Stimulated activated CD8-positive, alpha-beta memory T cell treated with anti-CD3 and anti-CD28 coated beads, Interleukin-4, amount 100 ng/mL, for 24 hours (primary cell): Measurements from ENCODE around the gene CRHR1.

ENCODE experiments used
- DNase-seq: peaks from one replicate; pipeline ENCODE4 v3.0.0-alpha.2; 2020; ENCODE audit warnings: low read depth

CRHR1 gene

DNA sequence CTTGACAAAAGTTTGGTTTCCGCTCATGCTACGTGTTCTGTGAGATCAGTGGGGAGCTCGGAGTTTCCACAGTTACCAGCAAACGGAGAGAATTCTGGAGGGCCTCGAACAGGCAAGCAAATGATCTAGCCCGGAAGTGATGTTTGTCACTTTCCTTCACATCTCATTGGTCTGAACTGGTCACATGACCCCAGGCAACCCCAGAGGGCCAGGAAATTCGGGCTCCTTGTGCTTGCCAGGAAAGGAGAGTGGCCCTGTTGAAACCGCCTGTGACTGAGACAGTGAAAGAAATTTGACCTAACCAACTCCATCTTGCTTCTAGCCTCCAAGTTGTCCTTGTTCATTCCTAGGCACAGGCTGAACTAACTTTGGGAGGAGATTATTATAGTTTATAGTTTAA, 83.6 kb downstream of the CRHR1 start:
- DNase-seq, result no peak

DNA sequence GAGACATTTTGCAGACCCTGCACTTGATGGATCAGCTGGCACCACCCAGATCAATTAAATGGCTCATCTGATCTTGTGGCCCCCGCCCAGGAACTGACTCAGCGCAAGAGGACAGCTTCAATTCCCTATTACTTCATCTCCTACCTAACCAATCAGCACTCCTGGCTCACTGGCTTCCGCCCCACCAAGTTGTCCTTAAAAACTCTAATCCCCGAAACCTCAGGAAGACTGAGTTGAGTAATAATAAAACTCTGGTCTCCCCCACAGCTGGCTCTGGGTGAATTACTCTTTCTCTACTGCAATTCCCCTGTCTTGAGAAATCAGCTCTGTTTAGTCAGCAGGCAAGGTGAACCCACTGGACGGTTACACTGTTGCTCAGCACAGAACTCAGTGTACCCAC, 84.2 kb downstream of the CRHR1 start:
- no peak for DNase-seq

DNA sequence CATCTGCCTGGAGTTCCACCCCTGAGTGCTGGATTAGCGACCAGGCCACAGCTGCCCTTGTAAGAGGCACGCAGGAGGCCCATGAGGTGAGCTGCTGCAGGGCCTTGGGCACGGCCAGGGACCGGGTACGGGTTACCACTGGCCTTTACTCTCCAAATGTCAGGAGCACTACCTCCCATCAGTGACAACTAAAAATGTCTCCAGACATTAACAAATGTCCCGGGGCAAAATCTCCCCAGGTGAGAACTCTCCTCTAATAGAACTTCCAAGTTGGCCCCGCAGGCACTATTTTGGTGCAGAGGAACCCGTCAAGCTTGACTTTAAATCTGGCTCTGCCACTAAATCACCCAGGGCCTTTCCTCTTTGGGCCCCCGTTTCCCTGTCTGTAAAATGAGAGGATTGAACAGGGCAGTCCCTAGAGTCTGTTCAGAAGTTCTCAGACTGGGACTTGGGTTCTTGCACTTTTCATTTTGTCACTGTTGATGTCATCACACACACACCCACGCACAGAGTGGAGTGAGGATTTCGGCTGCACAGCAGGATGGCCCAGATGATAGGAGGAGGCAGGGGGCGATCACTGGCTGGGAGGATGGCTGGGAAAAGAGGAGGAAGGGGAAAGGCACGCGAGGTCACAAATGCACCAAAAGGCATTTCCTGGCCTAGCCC, 85.7 kb downstream of the CRHR1 start:
- DNase-seq, result no peak

DNA sequence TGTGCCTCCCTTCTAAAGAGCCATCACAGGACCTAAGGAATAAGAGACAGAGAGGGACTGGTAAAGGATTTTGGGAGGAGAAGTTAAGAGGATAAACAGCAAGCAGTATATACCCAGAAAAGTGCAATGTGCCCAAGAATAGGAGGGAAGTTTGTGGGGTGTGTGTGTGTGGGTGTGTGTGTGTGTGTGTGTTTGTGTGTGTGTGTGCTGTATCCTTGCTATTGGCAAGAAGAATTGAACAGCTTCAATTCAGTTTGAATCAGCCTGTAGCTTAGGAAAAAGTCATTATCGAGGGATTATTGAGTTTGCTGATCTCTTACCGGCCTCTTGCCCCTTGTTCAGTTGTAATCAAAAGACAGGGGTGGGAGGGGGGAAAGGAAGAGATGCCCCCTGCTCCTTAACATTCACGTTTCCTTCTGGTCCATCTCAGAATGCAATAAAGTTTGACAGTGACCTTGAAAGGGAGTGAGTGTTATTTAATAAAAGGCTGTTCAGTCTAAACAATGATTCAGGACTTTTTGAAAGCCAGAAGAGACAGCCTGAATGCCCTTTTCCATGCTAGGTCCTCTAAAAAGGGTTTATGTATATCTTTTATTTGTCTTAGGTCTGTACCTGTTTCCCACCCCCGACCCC, 86.3 kb downstream of the CRHR1 start:
- no peak for DNase-seq

DNA sequence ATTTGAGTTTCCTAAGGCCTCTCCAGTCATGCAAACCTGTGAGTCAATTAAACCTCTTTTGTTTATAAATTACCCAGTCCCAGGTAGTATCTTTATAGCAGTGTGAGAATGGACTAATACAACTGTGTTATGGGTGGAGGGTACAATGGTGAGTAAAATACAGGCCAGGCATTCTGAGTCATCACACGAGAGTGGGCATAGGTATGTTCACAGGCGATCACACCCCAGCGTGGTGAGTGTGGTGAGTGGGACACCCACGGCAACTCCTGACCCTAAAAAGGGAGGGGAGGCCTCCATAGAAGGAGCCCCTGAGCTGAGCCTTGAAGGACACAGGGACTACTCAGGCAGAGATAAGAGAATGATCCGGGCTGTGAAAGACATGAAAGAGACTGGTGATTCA, 87.6 kb downstream of the CRHR1 start:
- DNase-seq, result no peak

DNA sequence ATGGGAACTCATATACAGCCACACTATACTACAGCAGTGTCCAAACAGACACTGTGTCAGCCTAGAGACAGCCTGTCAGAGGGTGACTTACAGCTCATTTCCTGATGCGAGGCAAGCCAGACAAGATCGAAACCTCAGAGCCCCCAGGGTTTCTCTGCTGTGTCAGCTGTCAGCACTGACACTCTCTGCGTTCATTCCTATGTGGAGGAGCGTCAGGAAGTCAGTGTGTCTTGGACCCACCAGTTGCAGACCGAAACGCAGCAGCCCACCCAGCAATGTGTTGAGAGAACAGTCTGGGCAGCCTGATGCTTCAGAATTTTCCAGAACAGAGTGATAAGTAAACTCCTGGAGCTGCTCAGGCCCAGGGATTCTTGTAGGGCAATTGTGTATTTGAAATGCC, 89.6 kb downstream of the CRHR1 start:
- no peak for DNase-seq

DNA sequence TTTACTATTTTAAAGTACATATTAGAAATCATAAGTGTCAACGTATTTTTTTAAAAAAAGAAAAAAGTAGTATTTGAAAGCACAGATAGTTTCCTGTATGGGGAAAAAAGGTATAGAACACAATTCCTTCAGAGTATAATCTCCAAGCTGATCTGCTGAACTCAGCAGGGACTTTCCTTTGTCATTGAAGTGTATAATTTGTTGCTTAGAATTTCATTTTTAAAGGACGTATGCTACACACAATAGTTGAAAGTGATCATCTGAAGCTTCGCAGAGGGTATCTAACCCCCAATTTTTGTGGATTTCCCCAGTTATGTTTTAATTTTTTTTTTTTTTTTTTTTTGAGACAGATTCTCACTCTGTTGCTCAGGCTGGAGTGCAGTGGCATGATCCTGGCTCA, 90.0 kb downstream of the CRHR1 start:
- DNase-seq, result no peak

DNA sequence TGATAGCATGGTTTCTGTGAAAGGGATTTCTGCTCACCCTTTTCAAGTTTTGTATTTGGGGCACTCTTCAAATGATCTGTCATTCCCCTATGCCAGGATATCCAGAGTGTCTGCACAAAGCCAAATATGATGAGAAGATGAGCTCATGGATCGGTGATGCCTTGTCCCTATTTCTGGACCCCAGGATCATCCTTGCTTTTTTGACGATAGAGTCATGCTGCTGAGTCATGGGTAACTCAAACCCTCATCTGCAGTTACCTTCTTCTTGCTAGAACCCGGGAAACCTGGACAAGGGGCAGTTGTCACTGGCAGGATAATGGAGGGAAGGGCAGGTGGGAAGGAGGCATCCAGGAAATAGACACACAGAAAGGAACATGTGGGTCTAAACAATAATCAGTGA, 92.4 kb downstream of the CRHR1 start:
- no peak for DNase-seq

DNA sequence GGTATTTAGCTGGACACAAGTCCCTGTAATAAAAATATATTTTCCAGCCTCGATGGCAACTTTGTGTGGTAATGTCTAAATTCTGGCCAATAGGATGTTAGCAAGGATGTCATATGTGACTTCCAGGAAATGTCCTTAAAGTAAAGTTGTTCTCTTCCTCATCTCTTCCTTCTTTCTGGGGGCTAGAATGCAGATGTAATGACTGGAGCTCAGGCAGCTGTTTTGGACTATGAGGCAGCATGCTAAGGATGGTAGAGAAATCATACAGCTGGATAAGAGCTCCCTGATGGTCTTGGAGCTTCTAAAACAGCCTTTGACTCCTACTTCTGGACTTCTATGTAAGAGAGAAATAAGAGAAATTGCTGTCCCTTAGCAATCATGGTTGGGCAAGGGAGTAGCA, 93.3 kb downstream of the CRHR1 start:
- no peak for DNase-seq

DNA sequence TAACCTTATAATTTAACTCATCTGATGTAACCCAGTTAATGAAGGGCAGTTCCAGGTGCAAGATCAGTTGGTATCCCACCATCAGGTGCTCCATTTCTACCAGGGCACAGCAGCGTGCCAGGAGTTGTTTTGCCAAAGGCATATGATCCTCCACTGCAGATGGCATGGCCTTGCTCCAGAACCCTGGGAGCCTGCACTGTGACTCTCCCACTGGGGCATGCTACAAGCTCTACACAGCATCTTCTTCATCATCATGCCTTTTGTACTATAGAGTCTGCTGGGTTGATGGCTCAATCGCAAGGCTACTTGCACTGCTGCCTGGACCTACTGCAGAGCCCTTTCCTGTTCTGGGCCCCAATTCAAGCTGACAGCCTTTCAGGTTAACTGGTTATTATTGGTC, 98.9 kb downstream of the CRHR1 start:
- DNase-seq, result no peak
